Measurements from ENCODE around the gene IL27RA.
A peak's percentile ranks its signal among the peaks of the same experiment; 100 is the strongest.

IL27RA gene

GRCh38 chr19:14061081-14061749 lies 29.7 kb downstream of the IL27RA start:
- DNase-seq = no peak

GRCh38 chr19:14061751-14062557 lies 30.4 kb downstream of the IL27RA start, which contains the start of gene PALM3:
Gene PALM3, minus strand, starts transcription at chr19:14062076. Its CDS starts 96 bp downstream, at chr19:14061980.
- no peak for DNase-seq

GRCh38 chr19:14062558-14062855 lies 30.9 kb downstream of the IL27RA start:
- no peak for DNase-seq

GRCh38 chr19:14063105-14063504 lies 31.5 kb downstream of the IL27RA start:
- no peak for DNase-seq

- DNase-seq = no peak
These were observed 34.6 kb downstream of the IL27RA start for GRCh38 chr19:14066134-14066533.

- DNase-seq = no peak
These were observed 38.9 kb downstream of the IL27RA start for GRCh38 chr19:14070268-14071050.

- peak; percentile 29 for DNase-seq
These were observed 41.1 kb downstream of the IL27RA start, which contains the start of gene MISP3 for GRCh38 chr19:14072535-14073260. Gene MISP3, plus strand, starts transcription at chr19:14072786. Its CDS starts 524 bp downstream, at chr19:14073310.

GRCh38 chr19:14073261-14073924 lies 41.8 kb downstream of the IL27RA start:
- DNase-seq = peak; percentile 73

- no peak for DNase-seq
These were observed 42.6 kb downstream of the IL27RA start for GRCh38 chr19:14073925-14074838.

- no peak for DNase-seq
These were observed 46.8 kb downstream of the IL27RA start for GRCh38 chr19:14078411-14078810.

GRCh38 chr19:14080887-14081796 lies 49.6 kb downstream of the IL27RA start:
- peak; percentile 99 for DNase-seq

- DNase-seq = peak; percentile 39
These were observed 50.5 kb downstream of the IL27RA start for GRCh38 chr19:14081797-14082674.

GRCh38 chr19:14082675-14082960 lies 51.1 kb downstream of the IL27RA start:
- DNase-seq = no peak

- DNase-seq = no peak
These were observed 53.9 kb downstream of the IL27RA start, which contains the start of gene C19orf67 for GRCh38 chr19:14085309-14085995. Gene C19orf67, minus strand, starts transcription at chr19:14085783. Its CDS starts 156 bp downstream, at chr19:14085627.

- DNase-seq = no peak
These were observed 54.5 kb downstream of the IL27RA start for GRCh38 chr19:14086098-14086497.

- DNase-seq = no peak
These were observed 57.3 kb downstream of the IL27RA start for GRCh38 chr19:14088634-14089411.

- no peak for DNase-seq
These were observed 57.8 kb downstream of the IL27RA start for GRCh38 chr19:14089412-14089661.
